Cardiac muscle cell (in vitro differentiated cells and primary cell): Measurements from ENCODE around the gene PPP4R1. TPM values are rescaled to one million over a fixed set of nuclear protein-coding genes. Genes with fewer than 3 reads are reported as not detected.
A peak's percentile ranks its signal among the peaks of the same experiment; 100 is the strongest.

Source experiments
- DNase-seq, 2 donors: peaks; one replicate each; pipeline versions ENCODE4 v3.0.0 to v3.0.0-alpha.2; 2010 to 2017; ENCODE audit warnings: low read depth in 1 of 2, low spot score in 1 of 2
- H3K27ac ChIP-seq: fragments of 200-600 bp; sonication (generic); 2 replicates; pipeline ENCODE4 v1.5.1; 2016
- H3K27me3 ChIP-seq: fragments of 200-600 bp; sonication (generic); 2 replicates; pipeline ENCODE4 v1.6.0; 2016; ENCODE audit warnings: control low read depth
- H3K36me3 ChIP-seq: fragments of 200-600 bp; sonication (generic); 2 replicates; pipeline ENCODE4 v1.5.1; 2016; ENCODE audit warnings: control low read depth
- H3K4me1 ChIP-seq: fragments of 200-600 bp; sonication (generic); 2 replicates; pipeline ENCODE4 v1.8.1; 2017; ENCODE audit warnings: low read depth, mild to moderate bottlenecking, mixed run types
- H3K4me3 ChIP-seq: fragments of 200-600 bp; sonication (generic); 2 replicates; pipeline ENCODE4 v1.5.1; 2016; ENCODE audit warnings: mild to moderate bottlenecking
- H3K9me3 ChIP-seq: fragments of 200-600 bp; sonication (generic); 2 replicates; pipeline ENCODE4 v1.5.1; 2017; ENCODE audit warnings: low read depth, mild to moderate bottlenecking, control low read depth
- CTCF ChIP-seq: IDR thresholded peaks from 2 replicates; pipeline ENCODE4 v1.5.1; 2012; ENCODE audit warnings: low read depth, mild to moderate bottlenecking, low read length
- polyA plus RNA-seq: library from polyadenylated mRNA; unstranded; fragments of >200 nt; fragmentation: Nextera tagmentation; extraction: Ambion mirVana; gene quantifications from 2 replicates; pipeline ENCODE4 v1.2.1, GENCODE V29; 2016
- total RNA-seq: library from RNA; depleted of rRNA; stranded (reverse); fragments of >200 nt; gene quantifications from 2 replicates; pipeline ENCODE4 v1.2.3, GENCODE V29; 2016

Gene PPP4R1
- total and polyA plus RNA-seq, 2 experiments from 2014 or later = 36.5 to 75.1 TPM

DNA sequence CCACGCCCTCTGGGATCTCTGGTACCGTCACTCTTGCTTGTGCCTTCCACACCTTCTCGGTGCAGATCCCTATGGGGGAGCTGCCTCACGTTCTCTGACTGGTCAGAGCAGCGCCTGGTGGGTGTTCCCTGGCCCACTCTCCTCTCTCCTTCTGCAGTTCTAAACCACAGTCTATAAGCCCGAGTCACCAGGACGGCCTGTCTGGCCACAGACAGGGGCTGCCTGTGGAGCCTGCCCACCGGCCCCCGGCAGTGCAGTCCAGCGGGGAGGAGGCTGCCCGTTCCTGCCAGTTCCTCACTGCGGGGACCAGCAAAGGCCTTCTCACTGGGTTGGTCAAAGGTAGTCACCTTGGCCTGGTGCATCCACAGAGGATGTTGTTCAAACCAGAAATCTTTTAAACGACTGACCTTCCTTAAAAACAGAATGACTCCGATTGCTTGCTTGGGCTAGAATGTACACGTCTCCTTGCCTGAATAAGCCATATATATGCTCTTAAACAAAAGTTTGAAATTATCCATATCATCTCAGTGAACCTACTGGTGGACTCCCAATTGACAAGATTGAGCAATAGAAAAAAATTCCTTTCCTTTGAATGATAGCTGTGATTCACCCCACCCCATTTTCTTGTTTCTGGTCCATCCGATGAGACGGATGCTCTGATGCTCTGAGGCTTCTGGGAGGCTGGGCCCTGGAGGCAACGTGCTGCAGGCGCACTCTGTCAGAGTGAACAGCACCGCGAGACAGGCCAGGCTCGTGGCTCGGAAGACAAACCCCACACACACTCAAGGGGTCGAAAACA is 77.8 kb downstream of the PPP4R1 start:
- no peaks in the 10 kb centered on the region for H3K9me3 ChIP-seq
- H3K4me1 ChIP-seq = no peaks in the 10 kb centered on the region
- no peak for TF ChIP-seq CTCF
- no peaks in the 10 kb centered on the region for H3K27me3 ChIP-seq
- no peak overlapping the region for H3K4me3 ChIP-seq
- H3K27ac ChIP-seq = no peak overlapping the region
- peaks cover 28% of the 10 kb centered on the region for H3K36me3 ChIP-seq
- no peak for DNase-seq

DNA sequence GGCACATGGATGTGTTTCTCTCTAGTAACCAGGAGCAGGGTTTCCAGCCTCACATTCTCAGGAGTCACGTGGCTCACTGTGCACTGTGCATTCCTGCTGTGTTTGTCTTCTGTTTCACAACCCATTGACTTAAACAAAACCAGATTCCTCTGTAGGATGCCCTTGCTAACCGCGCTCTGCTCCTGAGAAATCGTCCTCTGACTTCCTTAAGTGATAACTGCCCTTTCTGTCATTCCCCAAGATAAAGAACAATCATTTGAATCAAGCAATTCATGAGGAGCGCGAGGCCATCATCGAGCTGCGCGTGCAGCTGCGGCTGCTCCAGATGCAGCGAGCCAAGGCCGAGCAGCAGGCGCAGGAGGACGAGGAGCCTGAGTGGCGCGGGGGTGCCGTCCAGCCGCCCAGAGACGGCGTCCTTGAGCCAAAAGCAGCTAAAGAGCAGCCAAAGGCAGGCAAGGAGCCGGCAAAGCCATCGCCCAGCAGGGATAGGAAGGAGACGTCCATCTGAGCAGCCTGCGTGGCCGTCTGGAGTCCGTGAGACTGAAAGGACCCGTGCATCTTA is 78.8 kb downstream of the PPP4R1 start:
- Histone ChIP-seq H3K27ac (no peak overlapping the region), H3K36me3 (peaks cover 35% of the 10 kb centered on the region)
- DNase-seq = peak in 1 of 2 donors; percentile 87

GRCh38 chr18:9534844-9535243 is 79.5 kb downstream of the PPP4R1 start:
- Histone ChIP-seq H3K4me3 (no peak overlapping the region), H3K4me1 (no peaks in the 10 kb centered on the region), H3K27ac (no peak overlapping the region), H3K36me3 (peaks cover 35% of the 10 kb centered on the region), H3K27me3 (no peaks in the 10 kb centered on the region), H3K9me3 (no peaks in the 10 kb centered on the region)
- DNase-seq = no peak
- TF ChIP-seq CTCF = no peak

More for the DNA sequence above, 78.8 kb downstream of the PPP4R1 start:
- H3K4me3 ChIP-seq = no peak overlapping the region
- no peak for TF ChIP-seq CTCF
- H3K4me1 ChIP-seq = no peaks in the 10 kb centered on the region
- H3K27me3 ChIP-seq = no peaks in the 10 kb centered on the region
- no peaks in the 10 kb centered on the region for H3K9me3 ChIP-seq

GRCh38 chr18:9531791-9532410 is 82.5 kb downstream of the PPP4R1 start:
- Histone ChIP-seq H3K4me1 (no peaks in the 10 kb centered on the region), H3K27me3 (no peaks in the 10 kb centered on the region), H3K9me3 (no peaks in the 10 kb centered on the region), H3K36me3 (peaks cover 40% of the 10 kb centered on the region), H3K27ac (no peak overlapping the region), H3K4me3 (no peak overlapping the region)
- TF ChIP-seq CTCF = no peak
- DNase-seq = no peak

- no peak for TF ChIP-seq CTCF
- no peak for DNase-seq
- no peaks in the 10 kb centered on the region for H3K9me3 ChIP-seq
- no peaks in the 10 kb centered on the region for H3K4me1 ChIP-seq
- H3K27ac ChIP-seq = no peak overlapping the region
- H3K27me3 ChIP-seq = no peaks in the 10 kb centered on the region
- H3K36me3 ChIP-seq = peaks cover 33% of the 10 kb centered on the region
- H3K4me3 ChIP-seq = no peak overlapping the region
Measured at GRCh38 chr18:9530226-9531009, 83.9 kb downstream of the PPP4R1 start.
